OCI-LY1 (cell line): ENCODE data around the gene P3H1.
A peak's percentile ranks its signal among the peaks of the same experiment; 100 is the strongest.
"Not testable (repeated sequence)": the region's sequence is repeated elsewhere in the genome, so short reads cannot be mapped to it uniquely, and the experiment has no call there.

Experiments
- H2AFZ ChIP-seq: fragments of 200-600 bp; sonication (generic), shearing (Covaris generic); 2 replicates; pipeline ENCODE4 v1.6.0; 2014; ENCODE audit warnings: antibody characterized with exemption, mild to moderate bottlenecking, low read length
- H3F3A ChIP-seq: fragments of 200-600 bp; sonication (generic), shearing (Covaris generic); 2 replicates; pipeline ENCODE4 v1.6.0; 2014; ENCODE audit warnings: mild to moderate bottlenecking, antibody characterized with exemption, low read length, moderate library complexity; ENCODE audit not compliant: insufficient read depth
- H3K27ac ChIP-seq: fragments of 200-600 bp; sonication (generic); 2 replicates; pipeline ENCODE4 v1.5.1; 2014; ENCODE audit warnings: low read length, mixed run types, mild to moderate bottlenecking, low read depth; ENCODE audit not compliant: poor library complexity, severe bottlenecking
- H3K27me3 ChIP-seq: fragments of 200-600 bp; sonication (generic); 2 replicates; pipeline ENCODE4 v1.6.0; 2014; ENCODE audit warnings: antibody characterized with exemption, mild to moderate bottlenecking, low read length, moderate library complexity; ENCODE audit not compliant: insufficient read depth
- H3K36me3 ChIP-seq: fragments of 200-600 bp; sonication (generic); 2 replicates; pipeline ENCODE4 v1.6.1; 2014; ENCODE audit warnings: mild to moderate bottlenecking, antibody characterized with exemption, low read length, moderate library complexity, mixed read lengths; ENCODE audit not compliant: insufficient read depth
- H3K4me1 ChIP-seq: fragments of 200-600 bp; sonication (generic); 2 replicates; pipeline ENCODE4 v1.5.1; 2014; ENCODE audit warnings: mild to moderate bottlenecking, low read length, moderate library complexity; ENCODE audit not compliant: insufficient read depth, severe bottlenecking
- H3K4me2 ChIP-seq: fragments of 200-600 bp; sonication (generic), shearing (Covaris generic); 2 replicates; pipeline ENCODE4 v1.6.1; 2014; ENCODE audit warnings: low read length
- H3K4me3 ChIP-seq: fragments of 200-600 bp; sonication (generic); 2 replicates; pipeline ENCODE4 v1.5.1; 2014; ENCODE audit warnings: low read length, low read depth, mild to moderate bottlenecking, mixed read lengths; ENCODE audit not compliant: poor library complexity, severe bottlenecking
- H3K79me2 ChIP-seq: fragments of 200-600 bp; shearing (Covaris generic); 2 replicates; pipeline ENCODE4 v1.6.1; 2016; ENCODE audit warnings: mixed run types, low read length, mixed read lengths; ENCODE audit not compliant: insufficient read depth
- H3K9ac ChIP-seq: fragments of 200-600 bp; sonication (generic), shearing (Covaris generic); 2 replicates; pipeline ENCODE4 v1.6.1; 2014; ENCODE audit warnings: mild to moderate bottlenecking, low read length, mixed read lengths
- H3K9me2 ChIP-seq: fragments of 200-600 bp; sonication (generic), shearing (Covaris generic); 2 replicates; pipeline ENCODE4 v1.6.1; 2014; ENCODE audit warnings: low read depth, mild to moderate bottlenecking, low read length, mixed read lengths
- H3K9me3 ChIP-seq: fragments of 200-600 bp; shearing (Covaris generic); 2 replicates; pipeline ENCODE4 v1.6.1; 2014; ENCODE audit warnings: low read length, mixed read lengths
- H4K20me1 ChIP-seq: fragments of 200-600 bp; sonication (generic), shearing (Covaris generic); 2 replicates; pipeline ENCODE4 v1.6.0; 2016; ENCODE audit warnings: mild to moderate bottlenecking, low read length; ENCODE audit not compliant: insufficient read depth
- CTCF ChIP-seq: fragments of 200-600 bp; sonication (generic), shearing (Covaris generic); IDR thresholded peaks from 2 replicates; pipeline ENCODE4 v1.5.1; 2017; ENCODE audit warnings: mild to moderate bottlenecking, antibody characterized with exemption, low read length, moderate library complexity, mixed read lengths
- EZH2 ChIP-seq: fragments of 200-600 bp; sonication (generic), shearing (Covaris generic); IDR thresholded peaks from 2 replicates; pipeline ENCODE4 v1.8.0; 2017; ENCODE audit warnings: borderline replicate concordance, mixed run types, mild to moderate bottlenecking, antibody characterized with exemption, low read length, moderate library complexity, mixed read lengths

The P3H1 gene

DNA sequence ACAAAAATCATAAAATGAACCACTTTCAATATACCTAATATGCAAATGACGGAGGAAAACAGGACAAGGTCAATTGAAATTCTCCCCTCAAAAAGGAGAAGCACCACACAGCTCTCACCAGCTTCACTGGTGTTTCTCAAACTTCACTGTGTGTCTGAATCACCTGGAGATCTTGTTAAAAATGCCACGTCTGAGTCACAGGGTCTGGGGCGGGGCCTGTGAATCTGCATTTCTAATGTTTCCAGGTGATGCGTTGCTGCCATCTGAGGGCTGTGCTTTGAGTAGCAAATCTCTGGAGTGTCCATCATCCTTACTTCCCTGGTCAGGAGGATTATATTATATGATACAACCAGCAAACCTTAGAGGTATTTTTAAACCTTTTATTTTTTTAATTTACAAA lies 35.8 kb downstream of the P3H1 start:
- TF ChIP-seq CTCF, result peak; percentile 20; the same call in 1 of the 2 replicates
- no peak for TF ChIP-seq EZH2
- no peak overlapping the region for H3K4me2 ChIP-seq

DNA sequence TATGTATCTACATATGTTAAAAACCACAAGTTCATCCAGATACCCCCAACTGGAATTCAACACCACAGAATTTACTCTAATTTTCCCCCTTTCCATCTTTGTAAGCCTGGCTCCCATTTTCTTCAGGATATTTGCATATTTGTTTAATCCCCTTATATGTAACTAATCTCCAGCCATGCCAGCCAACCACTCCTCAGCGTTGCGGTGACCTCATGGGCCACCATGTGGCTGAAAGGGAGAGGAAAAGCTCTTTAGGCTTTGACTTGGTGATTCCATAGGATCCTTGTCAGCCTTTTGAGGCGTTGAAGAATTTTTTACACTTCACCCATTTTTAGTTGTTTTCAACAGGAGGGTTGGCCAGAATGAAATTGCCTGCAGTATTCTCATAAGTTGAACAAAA lies 36.8 kb downstream of the P3H1 start:
- Histone ChIP-seq H3K9ac (no peak overlapping the region), H3K4me1 (no peaks in the 10 kb centered on the region), H3K27me3 (peaks cover 3% of the 10 kb centered on the region; the same call in 1 of the 2 replicates), H3K36me3 (no peaks in the 10 kb centered on the region), H3K9me2 (no peaks in the 10 kb centered on the region), H2AFZ (no peak overlapping the region), H3K4me3 (no peak overlapping the region), H3K4me2 (no peak overlapping the region), H3K9me3 (no peaks in the 10 kb centered on the region), H3F3A (no peaks in the 10 kb centered on the region), H3K27ac (no peak overlapping the region), H3K79me2 (no peaks in the 10 kb centered on the region), H4K20me1 (no peaks in the 10 kb centered on the region)
- no peak for TF ChIP-seq EZH2
- TF ChIP-seq CTCF, result no peak

More for the DNA sequence above, 35.8 kb downstream of the P3H1 start:
- no peak overlapping the region for H3K4me3 ChIP-seq
- H2AFZ ChIP-seq, result no peak overlapping the region
- H3F3A ChIP-seq, result no peaks in the 10 kb centered on the region
- H3K27me3 ChIP-seq, result peaks cover 3% of the 10 kb centered on the region; the same call in 1 of the 2 replicates
- no peak overlapping the region for H3K9ac ChIP-seq
- H4K20me1 ChIP-seq, result no peaks in the 10 kb centered on the region
- H3K79me2 ChIP-seq, result no peaks in the 10 kb centered on the region
- no peaks in the 10 kb centered on the region for H3K9me3 ChIP-seq
- no peaks in the 10 kb centered on the region for H3K9me2 ChIP-seq
- H3K27ac ChIP-seq, result no peak overlapping the region
- no peaks in the 10 kb centered on the region for H3K36me3 ChIP-seq
- H3K4me1 ChIP-seq, result no peaks in the 10 kb centered on the region

- H3K4me2 ChIP-seq, H3K4me1 ChIP-seq, H3K27me3 ChIP-seq, H3K4me3 ChIP-seq, H3K79me2 ChIP-seq, H3K9me3 ChIP-seq, H3F3A ChIP-seq, H3K36me3 ChIP-seq, H4K20me1 ChIP-seq, H3K9ac ChIP-seq, H3K9me2 ChIP-seq, H3K27ac ChIP-seq, H2AFZ ChIP-seq: not testable (repeated sequence)
Observed at GRCh38 chr1:42725820-42726219, 41.0 kb downstream of the P3H1 start.

- no peak overlapping the region for H3K27ac ChIP-seq
- H3K79me2 ChIP-seq, result no peaks in the 10 kb centered on the region
- no peak overlapping the region for H3K4me2 ChIP-seq
- H3F3A ChIP-seq, result no peaks in the 10 kb centered on the region
- no peaks in the 10 kb centered on the region for H4K20me1 ChIP-seq
- H3K4me1 ChIP-seq, result no peaks in the 10 kb centered on the region
- H3K36me3 ChIP-seq, result no peaks in the 10 kb centered on the region
- H3K9me3 ChIP-seq, result no peaks in the 10 kb centered on the region
- H3K9ac ChIP-seq, result no peak overlapping the region
- no peaks in the 10 kb centered on the region for H3K27me3 ChIP-seq
- no peaks in the 10 kb centered on the region for H3K9me2 ChIP-seq
- H3K4me3 ChIP-seq, result no peak overlapping the region
- no peak overlapping the region for H2AFZ ChIP-seq
- TF ChIP-seq EZH2, result no peak
- no peak for TF ChIP-seq CTCF
Observed at GRCh38 chr1:42723511-42723910, 43.3 kb downstream of the P3H1 start.

DNA sequence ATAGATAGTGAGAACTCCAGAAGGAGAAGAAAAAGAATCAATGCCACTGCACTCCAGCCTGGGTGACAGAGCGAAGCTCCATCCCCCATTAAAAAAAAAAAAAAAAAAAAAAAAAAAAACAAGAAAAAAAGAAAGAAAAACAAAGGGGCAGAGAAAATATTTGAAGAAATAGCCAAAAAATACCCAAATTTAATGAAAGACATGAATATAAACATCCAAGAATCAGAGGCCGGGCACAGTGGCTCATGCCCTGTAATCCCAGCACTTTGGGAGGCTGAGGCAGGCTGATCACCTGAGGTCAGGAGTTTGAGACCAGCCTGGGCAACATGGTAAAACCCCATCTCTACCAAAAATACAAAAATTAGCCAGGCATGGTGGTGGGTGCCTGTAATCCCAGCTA lies 44.4 kb downstream of the P3H1 start:
- H3K9ac ChIP-seq, H3K79me2 ChIP-seq: not testable (repeated sequence)

More for the DNA sequence above, 44.4 kb downstream of the P3H1 start:
- not testable (repeated sequence) for H3F3A ChIP-seq, H3K4me1 ChIP-seq, H3K27ac ChIP-seq, H3K27me3 ChIP-seq, H3K4me3 ChIP-seq, H3K9me3 ChIP-seq, H3K36me3 ChIP-seq, H4K20me1 ChIP-seq, H3K4me2 ChIP-seq, H2AFZ ChIP-seq, H3K9me2 ChIP-seq
